HG02943 (cell line): ENCODE results near the gene FASTKD3.

ENCODE experiments used
- ATAC-seq: cut with Tn5 transposase; IDR thresholded peaks from one replicate; pipeline ENCODE4 v1.9.1; 2021; ENCODE audit warnings: mild to moderate bottlenecking, low read depth, moderate library complexity; ENCODE audit not compliant: unreplicated experiment

FASTKD3 gene

DNA sequence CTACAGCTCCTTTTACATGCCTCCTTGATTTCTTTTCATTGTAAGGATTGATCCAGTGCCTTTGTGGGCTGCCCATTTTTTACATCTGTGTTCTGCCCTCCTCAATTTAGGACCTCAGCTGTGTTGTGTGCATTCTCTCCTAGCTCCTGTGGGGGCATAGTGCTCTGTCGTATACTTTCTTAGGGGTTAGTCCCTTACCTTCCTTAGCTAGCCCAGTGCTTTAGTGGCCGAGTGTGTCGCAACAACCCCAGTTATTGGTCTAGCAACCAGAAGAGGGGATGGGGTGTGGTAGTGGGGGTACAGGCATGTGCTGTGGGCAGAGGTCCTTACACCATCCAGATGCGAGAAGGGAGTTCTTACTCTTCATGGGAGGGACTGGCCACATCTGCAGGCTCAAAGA is 12.3 kb upstream of the FASTKD3 start:
- ATAC-seq: no peak

DNA sequence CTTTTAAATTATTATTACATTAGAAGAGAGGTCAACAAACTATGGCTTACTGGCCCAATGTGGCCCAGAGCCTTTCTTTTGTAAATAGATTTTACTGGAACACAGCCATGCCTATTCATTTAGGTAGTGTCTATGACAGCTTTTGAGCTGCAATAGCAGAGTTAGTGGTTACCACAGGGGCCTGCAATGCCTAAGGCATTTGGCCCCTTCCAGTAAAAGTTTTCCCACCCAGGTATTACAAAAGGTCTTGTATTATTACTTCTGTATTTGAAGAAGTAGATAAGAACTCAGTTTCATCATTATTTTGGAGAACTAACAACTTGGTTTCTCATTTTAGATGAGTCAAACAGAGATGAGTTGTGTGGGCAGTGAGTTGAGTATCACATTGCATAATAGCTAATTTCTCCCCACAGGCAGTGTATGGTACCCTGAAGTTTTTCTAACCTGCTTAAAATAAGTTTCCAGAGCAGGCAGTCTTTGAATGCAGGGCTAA is 9.6 kb upstream of the FASTKD3 start:
- peak; percentile 92 for ATAC-seq

DNA sequence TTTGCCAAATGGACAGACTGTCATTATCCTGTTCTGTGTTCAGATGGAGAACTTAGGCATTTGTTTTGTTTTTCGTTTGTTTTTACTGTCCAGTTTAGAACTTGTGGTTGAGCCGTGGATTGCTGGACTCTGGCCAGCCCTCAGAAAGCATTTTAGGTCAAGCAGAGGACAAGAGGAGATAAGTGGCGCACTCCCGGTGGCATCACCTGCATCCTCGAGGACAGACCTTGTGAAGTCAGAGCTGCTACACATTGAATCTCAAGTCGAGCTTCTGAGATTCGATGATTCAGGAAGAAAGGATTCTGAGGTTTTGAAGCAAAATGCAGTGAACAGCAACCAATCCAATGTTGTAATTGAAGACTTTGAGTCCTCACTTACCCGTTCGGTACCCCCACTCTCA is 9.0 kb upstream of the FASTKD3 start:
- ATAC-seq: no peak

DNA sequence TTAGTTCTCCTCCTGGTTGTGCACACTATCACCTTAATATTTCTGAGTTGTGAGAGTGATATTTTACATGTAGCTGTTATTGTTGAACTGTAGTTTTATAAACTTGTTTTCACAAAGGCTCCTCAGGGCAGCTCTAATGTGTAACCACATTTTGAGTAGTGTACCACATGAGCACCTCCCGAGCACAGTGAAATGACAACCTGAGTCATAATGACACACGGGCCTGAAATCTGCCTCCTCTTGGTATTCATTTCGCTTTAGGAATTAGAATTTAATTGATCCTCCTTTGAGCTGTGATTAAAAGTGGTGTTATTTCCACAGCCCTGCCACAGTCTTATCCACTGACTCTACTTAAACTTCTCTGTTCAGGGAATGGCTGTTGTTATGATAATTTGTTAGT is 8.0 kb upstream of the FASTKD3 start:
- ATAC-seq: no peak

DNA sequence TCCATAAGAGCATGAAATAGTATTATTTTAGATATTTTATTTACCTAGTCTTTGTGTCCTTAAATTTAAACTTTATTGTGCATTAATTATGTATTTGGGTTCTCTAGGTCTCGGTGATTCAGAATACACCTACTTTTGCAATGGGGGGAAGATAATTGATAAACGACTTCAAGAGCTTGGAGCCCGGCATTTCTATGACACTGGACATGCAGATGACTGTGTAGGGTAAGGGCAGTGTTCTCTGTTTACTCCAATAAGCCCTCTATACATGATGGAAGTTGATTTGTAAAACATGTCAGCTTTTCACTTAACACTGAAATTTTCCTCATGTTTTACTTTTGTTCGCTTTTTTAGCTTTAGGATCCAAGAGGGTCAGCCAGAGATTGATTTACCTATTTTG is 6.3 kb upstream of the FASTKD3 start:
- ATAC-seq: no peak

DNA sequence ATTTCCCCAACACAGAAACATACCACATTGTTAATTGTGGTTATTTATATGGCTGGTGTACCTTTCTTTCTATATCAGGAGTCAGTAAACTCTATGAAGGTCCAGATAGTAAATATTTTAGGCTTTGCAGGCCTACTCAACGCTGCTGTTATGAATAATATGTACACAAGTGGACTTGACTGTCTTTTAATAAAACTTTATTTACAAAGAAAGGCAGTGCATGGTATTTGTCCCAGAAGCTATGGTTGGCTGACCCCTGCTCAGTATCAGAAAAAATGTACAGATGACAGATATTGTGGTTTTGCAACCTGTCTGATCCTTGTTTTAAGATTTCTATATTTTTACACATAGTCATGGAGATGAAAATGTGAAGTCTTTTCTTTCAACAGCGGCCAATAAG is 5.8 kb upstream of the FASTKD3 start:
- ATAC-seq: no peak

DNA sequence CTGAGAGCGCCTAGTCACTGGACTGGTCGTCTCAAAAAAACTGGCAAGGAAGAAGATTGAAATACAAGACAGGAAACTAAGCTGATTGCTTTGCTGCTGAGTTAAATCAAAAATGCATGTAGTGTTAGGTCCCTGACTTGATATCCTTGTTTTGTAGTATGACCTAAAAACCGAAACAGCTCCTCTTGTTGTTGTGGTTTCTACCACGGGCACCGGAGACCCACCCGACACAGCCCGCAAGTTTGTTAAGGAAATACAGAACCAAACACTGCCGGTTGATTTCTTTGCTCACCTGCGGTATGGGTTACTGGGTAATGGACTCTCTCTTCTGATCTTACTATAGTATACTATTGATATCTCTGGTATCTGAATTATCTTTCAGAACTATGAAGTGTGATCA is 4.4 kb upstream of the FASTKD3 start:
- ATAC-seq: no peak

DNA sequence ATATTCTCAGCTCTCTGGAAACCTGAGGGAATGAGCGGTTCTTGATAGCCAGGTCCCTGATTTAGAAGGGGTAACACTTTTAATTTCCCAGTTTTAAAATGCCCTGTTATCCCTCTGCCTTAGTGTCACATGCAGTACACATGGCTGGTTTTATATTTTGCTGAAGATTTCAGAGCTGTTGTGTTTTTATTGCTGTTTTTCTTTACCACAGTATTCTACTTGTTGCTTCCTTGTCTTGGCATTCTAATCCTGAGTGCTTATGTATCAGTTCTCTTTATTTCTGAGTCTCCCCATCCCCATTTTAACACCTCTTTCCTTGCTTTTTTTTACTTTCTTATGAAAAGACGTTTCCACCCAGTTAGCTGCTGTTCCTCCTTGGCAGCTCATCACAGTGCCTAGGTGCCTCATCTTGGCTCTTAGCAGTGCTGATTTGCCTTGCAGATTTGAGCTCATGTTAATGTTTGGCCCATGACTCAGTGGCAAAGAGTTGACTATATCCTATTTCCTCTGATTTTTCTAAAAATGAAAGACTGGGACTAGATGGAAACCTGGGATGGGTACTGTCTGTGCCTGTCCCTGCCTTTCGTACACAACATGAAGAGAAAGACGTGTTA is 3.8 kb upstream of the FASTKD3 start:
- ATAC-seq: no peak

DNA sequence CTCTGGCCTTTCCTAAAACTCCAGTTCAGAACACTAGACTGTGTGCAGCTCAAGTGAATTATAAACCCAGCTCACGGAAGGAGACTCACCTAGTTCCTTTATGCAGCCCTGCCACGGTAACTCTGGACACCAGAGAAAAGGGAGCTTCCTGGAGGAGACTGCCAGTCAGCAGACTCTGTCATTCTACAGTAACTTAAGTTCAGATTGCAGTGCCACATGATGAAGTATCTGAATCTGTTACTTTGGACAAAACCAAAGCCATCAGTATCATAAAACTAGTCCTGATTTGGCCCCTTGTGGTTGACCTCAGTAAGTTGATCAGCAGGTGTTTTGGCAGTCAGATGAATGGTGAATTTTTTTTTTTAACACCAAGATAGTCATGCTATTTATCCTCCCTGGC is 2.8 kb upstream of the FASTKD3 start:
- ATAC-seq: no peak

DNA sequence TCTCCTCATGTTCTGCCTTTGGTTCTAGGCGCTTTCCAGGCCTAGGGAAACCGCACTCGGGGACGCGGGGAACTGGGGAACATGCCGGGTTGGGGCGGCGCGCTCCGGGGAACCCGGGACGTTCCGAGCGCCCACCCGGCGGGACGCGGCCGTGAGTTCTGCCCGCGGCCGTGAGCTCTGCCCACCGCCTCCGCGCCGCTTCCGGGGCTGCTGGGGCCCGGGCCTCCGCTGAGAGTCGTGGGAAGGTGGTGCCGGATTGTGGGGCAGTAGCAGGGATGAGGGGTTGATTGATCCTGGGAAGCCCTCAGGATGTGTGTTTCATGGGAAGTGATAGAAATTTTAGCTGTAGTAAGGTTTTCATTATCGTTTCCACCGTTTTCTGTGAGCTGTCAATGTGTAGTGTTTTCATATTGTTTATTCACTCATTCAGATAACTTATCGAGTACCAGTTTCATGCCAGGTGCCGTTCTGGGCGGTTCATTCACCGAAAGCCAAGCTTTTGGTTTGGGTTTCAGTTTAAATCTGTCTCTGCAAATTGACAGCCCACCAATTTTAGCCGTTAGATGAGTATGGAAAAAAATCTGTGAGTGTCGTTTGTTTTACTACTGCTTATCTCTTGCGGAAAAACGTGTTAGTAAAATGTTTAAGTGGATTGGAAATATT is 774 bp upstream of the FASTKD3 start:
- peak; percentile 30 for ATAC-seq

DNA sequence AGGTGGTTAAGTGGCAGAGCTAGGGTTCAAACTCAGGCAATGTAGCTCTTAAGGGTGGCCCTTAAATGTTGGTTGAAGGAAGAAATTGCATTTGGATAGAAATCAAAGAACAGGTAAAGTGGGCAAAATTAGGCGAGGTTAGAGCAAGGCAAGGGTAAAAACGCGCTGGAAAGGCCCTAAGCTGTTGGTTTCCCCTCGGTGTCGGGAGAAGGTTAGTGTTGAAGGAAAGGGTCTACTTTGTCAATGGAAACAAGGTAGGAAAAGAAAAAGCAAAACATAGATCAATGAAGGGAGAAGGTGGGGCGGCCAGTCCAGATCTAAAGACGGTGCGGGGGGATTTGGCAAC is 431 bp downstream of the FASTKD3 start:
- no peak for ATAC-seq

DNA sequence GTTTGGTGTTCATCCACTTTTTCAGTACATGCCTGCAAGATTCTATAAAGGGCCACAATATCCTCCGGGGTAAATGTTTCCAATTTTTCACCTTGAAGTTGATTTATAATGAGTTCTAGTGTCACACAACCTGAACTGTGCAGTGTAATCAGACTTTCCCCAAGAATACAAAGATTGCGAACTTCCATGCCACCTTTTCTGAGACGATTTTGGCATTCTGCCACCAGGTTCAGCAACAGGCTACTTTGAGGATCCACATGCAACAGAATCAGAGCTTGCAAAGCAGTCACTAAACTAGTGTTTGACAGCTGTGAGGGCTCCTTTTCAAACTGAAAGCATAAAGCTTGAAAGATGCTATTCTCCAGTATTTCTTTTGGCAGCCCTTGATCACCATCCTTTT is 1.6 kb downstream of the FASTKD3 start:
- no peak for ATAC-seq

DNA sequence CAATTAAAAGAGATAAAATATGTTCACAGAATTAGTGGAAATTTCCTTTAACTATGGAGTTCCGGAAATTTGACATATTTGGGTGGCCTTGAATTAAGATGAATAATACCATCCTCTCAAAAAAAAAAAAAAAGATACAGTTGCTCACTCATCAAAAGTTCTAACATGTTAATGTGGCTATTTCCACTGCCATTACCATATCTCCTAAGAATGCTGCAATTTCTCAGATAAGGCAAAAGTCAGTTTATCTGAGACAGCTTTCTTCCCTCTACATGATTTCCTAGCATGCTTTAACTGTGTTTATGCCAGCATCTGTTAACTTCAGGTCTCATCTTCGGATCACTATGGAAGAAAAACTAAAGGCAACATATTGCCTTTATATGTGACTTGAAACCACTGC is 2.6 kb downstream of the FASTKD3 start:
- ATAC-seq: no peak

DNA sequence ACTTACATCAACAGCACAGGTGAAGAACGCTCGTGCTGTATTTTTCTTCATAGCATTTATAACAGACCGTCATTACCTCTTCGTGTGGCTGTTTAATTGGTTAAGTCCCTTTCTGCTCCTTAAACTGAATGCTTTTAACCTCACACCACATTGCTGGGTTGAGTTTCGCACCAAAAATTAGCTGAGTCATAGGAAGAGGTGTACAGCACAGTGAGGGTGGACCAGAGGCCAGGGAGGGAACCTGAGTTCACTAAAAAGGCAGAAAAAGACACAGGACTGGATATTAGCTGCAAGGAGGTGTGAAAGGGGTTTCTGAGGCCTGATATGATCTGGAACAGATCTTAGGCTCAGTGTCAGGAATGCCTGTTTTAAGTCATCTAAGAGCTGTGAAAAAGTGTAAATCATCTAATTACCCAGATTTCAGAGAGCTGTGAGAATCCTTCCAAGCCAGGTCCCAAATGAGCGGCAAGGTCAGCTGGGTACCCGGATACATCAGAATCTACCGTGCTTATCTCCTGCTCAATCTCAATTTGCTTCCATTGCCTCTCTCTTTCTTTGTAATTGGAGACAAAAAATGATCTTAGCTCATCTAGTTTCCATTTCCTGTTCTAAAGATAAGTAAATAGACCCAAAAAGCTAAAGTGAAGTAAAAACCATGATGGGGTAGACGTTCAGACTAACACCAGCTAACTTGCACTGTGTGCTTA is 10.8 kb downstream of the FASTKD3 start:
- no peak for ATAC-seq

DNA sequence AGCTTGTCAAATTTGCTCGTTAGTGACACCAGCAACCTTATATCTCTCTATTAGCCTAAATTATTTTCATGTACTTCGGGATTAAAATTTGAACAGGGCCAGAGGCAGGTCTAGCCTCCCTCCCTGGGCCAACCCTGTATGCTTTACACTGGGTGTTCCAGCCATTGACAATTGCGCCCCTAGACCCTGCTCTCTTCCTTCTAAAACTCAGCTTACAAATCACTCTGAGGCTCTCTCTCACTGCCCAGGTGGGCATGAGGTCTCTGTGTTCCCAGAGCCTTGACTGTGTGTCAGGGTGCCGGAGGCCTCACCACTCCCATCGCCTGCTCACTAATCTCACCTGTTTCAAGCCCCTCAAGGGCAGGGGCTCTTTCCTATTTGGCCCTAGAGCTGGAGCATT is 11.5 kb downstream of the FASTKD3 start:
- ATAC-seq: no peak

DNA sequence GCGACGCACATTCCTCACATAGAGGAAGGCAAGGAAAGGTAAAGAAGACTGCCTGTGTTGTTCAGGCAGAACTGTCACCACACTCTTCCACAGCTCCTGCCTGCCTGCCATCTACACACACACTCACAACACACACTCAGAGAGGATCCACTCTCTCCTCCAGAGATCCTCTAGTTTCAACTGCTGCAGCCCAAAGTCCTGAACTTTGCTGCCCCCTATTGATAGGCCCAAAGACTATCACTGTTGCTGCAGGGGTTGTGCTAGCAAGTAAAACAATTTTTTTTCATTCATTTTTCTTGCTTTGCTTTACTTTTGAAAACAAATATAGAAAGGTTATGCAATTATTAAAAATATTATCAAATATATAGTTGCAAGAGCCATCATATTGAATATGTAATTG is 12.0 kb downstream of the FASTKD3 start:
- ATAC-seq: no peak

DNA sequence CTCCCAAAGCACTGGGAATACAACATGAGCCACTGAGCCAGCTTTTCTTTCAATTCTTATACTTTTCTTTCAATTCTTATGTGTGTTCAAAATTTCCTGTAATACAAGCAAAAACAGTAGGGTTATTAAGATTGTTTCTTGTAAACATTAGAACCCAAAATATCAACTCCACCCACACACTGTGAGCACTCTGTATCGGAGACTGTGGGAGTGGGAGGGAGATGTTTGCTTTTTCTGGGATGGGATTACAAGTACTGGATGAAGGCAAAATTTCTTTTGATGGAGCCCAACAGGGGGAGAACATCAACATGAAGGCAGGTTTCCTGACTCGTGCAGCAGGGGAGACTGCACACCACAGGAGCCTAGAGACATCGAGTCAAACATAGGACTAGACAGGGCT is 13.2 kb downstream of the FASTKD3 start:
- ATAC-seq: no peak

DNA sequence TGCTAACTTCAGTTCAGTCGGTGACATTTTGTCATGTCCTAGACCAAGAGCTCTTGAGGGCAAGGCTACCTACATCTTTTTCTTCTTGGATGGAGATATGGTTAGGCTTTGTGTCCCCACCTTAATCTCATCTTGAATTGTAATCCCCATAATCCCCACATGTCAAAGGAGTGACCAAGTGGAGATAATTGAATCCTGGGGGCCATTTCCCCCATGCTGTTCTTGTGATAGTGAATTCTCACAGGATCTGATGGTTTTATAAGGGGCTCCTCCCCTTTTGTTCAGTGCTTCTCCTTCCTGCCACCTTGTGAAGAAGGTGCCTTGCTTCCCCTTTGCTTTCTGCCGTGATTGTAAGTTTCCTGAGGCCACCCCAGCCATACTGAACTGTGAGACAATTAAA is 15.8 kb downstream of the FASTKD3 start:
- no peak for ATAC-seq

DNA sequence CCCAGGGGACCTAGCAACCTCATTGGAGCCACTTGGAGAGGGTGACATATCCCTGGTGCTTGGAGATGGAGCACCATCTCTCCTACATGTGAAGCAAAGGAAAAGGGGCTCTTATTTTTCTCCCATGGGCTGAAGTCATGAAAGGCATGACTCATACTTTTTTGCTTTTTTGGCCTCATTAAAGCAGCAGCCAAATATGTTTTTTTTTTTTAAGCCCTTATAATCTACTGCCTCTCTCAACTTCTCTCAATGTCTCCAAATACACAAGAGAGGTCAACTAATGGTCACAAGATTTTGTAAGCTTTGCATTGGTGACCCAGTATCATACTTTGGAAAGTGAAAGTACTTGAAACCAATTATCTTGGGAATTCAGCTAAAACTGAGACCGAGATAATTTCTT is 16.3 kb downstream of the FASTKD3 start:
- ATAC-seq: no peak

DNA sequence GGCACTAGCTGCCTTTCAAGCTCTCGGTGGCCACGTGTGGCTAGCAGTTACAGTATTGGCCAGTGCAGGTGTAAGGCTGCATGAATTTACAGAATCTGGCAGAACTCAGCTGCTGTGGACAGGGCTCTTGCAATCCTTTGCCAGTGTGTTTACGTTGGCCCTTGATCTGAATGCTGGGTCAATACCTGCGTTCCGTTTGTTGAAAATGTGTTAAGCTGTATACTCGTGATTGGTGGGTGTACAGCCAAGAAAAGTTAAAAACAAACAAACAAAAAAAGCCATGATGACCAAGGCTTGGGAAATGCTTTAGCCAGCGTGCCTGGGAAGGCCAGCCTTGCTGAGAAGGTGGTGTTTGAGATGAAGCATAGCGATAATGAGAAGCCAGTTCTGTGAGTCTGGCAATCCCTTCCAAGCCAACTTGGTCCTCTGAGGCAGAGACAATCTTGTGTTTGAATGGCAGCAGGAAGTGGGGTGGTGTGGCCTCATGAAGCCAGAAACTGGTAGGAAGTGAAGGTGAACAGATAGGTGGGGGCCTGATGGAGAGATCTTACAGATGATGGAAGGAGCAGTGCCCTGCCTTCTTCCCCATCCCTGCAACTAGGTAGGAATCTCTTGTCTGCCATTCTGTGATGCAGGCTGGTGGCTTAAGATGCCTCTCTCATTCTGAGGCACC is 17.1 kb downstream of the FASTKD3 start:
- no peak for ATAC-seq

DNA sequence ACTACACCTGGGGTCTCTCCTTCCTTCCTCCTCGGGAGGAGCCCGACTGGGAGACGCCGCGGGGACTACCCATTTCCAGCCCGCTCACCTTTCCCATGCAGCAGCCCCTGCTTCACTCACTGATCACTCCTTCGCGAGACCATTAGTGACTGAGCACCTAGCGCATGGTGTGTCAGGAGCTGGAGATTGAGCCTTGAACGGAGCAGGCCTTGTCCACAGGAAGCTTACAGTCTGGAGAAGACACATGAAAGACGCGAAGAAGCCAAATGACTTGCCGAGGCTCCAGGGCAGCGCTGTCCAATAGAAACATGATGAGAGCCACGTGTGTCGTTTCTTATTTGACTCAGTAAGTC is 17.6 kb downstream of the FASTKD3 start:
- ATAC-seq: no peak
